Hepatocyte (in vitro differentiated cells): ENCODE measurements around the gene TRAM2.

ENCODE experiments used
- CTCF ChIP-seq: fragments of 200-600 bp; sonication (generic); IDR thresholded peaks from 2 replicates; pipeline ENCODE4 v1.5.1; 2016; ENCODE audit warnings: antibody characterized with exemption, mild to moderate bottlenecking; ENCODE audit not compliant: poor library complexity
- EZH2 ChIP-seq: fragments of 200-600 bp; sonication (generic); IDR thresholded peaks from 2 replicates; pipeline ENCODE4 v1.6.1; 2016; ENCODE audit warnings: antibody characterized with exemption, mild to moderate bottlenecking, borderline replicate concordance
- EZH2phosphoT487 ChIP-seq: fragments of 200-600 bp; sonication (generic); IDR thresholded peaks from one replicate; pipeline ENCODE4 v1.6.1; 2018; ENCODE audit warnings: antibody characterized with exemption, mild to moderate bottlenecking, low read depth, moderate library complexity; ENCODE audit not compliant: unreplicated experiment, severe bottlenecking

GRCh38 chr6:52523378-52524142 lies 53.3 kb downstream of the TRAM2 start:
- TF ChIP-seq CTCF (no peak), EZH2 (no peak), EZH2phosphoT487 (no peak)
